ENCODE measurements around the gene HACD2.
"Not testable (repeated sequence)": the region's sequence is repeated elsewhere in the genome, so short reads cannot be mapped to it uniquely, and the experiment has no call there.

Gene HACD2

GRCh38 chr3:123611082-123611481 lies 26.2 kb upstream of the HACD2 start:
- DNase-seq (ENCODE audit: low spot score), result no peak

- DNase-seq (ENCODE audit: low spot score), result no peak
Observed at GRCh38 chr3:123610331-123610730, 25.5 kb upstream of the HACD2 start.

GRCh38 chr3:123609063-123609462 lies 24.2 kb upstream of the HACD2 start:
- DNase-seq (ENCODE audit: low spot score), result no peak

GRCh38 chr3:123608263-123608937 lies 23.5 kb upstream of the HACD2 start:
- DNase-seq (ENCODE audit: low spot score), result no peak

GRCh38 chr3:123606527-123606926 lies 21.7 kb upstream of the HACD2 start:
- DNase-seq (ENCODE audit: low spot score), result no peak

GRCh38 chr3:123605789-123606234 lies 21.0 kb upstream of the HACD2 start:
- no peak for DNase-seq (ENCODE audit: low spot score)

- DNase-seq (ENCODE audit: low spot score), result not testable (repeated sequence)
Observed at GRCh38 chr3:123603153-123603552, 18.3 kb upstream of the HACD2 start.

- DNase-seq (ENCODE audit: low spot score), result no peak
Observed at GRCh38 chr3:123602325-123602724, 17.5 kb upstream of the HACD2 start.

GRCh38 chr3:123600863-123601262 lies 16.0 kb upstream of the HACD2 start:
- not testable (repeated sequence) for DNase-seq (ENCODE audit: low spot score)

- DNase-seq (ENCODE audit: low spot score), result no peak
Observed at GRCh38 chr3:123597561-123597960, 12.7 kb upstream of the HACD2 start.

- DNase-seq (ENCODE audit: low spot score), result no peak
Observed at GRCh38 chr3:123595396-123596180, 10.7 kb upstream of the HACD2 start.

GRCh38 chr3:123593381-123593780 lies 8.5 kb upstream of the HACD2 start:
- DNase-seq (ENCODE audit: low spot score), result no peak

GRCh38 chr3:123590685-123591450 lies 6.0 kb upstream of the HACD2 start:
- DNase-seq (ENCODE audit: low spot score), result no peak

- no peak for DNase-seq (ENCODE audit: low spot score)
Observed at GRCh38 chr3:123587401-123587800, 2.5 kb upstream of the HACD2 start.

GRCh38 chr3:123586968-123587367 lies 2.1 kb upstream of the HACD2 start:
- no peak for DNase-seq (ENCODE audit: low spot score)

GRCh38 chr3:123586131-123586530 lies 1.3 kb upstream of the HACD2 start:
- DNase-seq (ENCODE audit: low spot score), result peak; percentile 7

- peak; percentile 39 for DNase-seq (ENCODE audit: low spot score)
Observed at GRCh38 chr3:123584284-123584987, 417 bp downstream of the HACD2 start.

GRCh38 chr3:123583561-123583960 lies 1.3 kb downstream of the HACD2 start:
- DNase-seq (ENCODE audit: low spot score), result no peak

- no peak for DNase-seq (ENCODE audit: low spot score)
Observed at GRCh38 chr3:123582315-123582714, 2.5 kb downstream of the HACD2 start.

- no peak for DNase-seq (ENCODE audit: low spot score)
Observed at GRCh38 chr3:123576122-123576521, 8.7 kb downstream of the HACD2 start.

- no peak for DNase-seq (ENCODE audit: low spot score)
Observed at GRCh38 chr3:123571973-123572365, 12.9 kb downstream of the HACD2 start.
